Hepatocyte (in vitro differentiated cells): ENCODE results near the gene CDK7.

Experiments
- EZH2 ChIP-seq: fragments of 200-600 bp; sonication (generic); IDR thresholded peaks from 2 replicates; pipeline ENCODE4 v1.6.1; 2016; ENCODE audit warnings: antibody characterized with exemption, mild to moderate bottlenecking, borderline replicate concordance
- EZH2phosphoT487 ChIP-seq: fragments of 200-600 bp; sonication (generic); IDR thresholded peaks from one replicate; pipeline ENCODE4 v1.6.1; 2018; ENCODE audit warnings: antibody characterized with exemption, mild to moderate bottlenecking, low read depth, moderate library complexity; ENCODE audit not compliant: unreplicated experiment, severe bottlenecking
- TF ChIP-seq, protein P1 (sequence below): fragments of 200-600 bp; sonication (generic); IDR thresholded peaks from 2 replicates; pipeline ENCODE4 v1.5.1; 2016; ENCODE audit warnings: antibody characterized with exemption, mild to moderate bottlenecking; ENCODE audit not compliant: poor library complexity

DNA sequence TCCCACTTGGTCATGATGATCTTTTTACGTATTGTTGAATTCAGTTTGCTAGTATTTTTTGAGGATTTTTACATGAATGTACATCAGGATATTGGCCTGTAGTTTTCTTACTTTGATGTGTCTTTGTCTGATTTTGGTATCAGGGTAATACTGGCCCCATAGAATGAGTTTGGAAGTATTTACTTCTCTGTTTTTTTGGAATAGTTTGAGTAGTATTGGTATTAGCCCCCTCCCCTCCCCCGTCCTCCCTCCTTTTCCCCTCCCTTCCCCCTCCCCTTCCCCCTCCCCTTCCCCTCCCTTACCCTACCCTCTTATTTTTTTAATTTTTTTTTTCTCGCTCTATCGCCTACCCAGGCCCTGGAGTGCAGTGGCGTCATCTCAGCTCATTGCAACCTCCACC is 10.3 kb downstream of the CDK7 start:
- TF ChIP-seq, protein P1, sequence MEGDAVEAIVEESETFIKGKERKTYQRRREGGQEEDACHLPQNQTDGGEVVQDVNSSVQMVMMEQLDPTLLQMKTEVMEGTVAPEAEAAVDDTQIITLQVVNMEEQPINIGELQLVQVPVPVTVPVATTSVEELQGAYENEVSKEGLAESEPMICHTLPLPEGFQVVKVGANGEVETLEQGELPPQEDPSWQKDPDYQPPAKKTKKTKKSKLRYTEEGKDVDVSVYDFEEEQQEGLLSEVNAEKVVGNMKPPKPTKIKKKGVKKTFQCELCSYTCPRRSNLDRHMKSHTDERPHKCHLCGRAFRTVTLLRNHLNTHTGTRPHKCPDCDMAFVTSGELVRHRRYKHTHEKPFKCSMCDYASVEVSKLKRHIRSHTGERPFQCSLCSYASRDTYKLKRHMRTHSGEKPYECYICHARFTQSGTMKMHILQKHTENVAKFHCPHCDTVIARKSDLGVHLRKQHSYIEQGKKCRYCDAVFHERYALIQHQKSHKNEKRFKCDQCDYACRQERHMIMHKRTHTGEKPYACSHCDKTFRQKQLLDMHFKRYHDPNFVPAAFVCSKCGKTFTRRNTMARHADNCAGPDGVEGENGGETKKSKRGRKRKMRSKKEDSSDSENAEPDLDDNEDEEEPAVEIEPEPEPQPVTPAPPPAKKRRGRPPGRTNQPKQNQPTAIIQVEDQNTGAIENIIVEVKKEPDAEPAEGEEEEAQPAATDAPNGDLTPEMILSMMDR = no peak
- TF ChIP-seq EZH2 (no peak), EZH2phosphoT487 (no peak)
